ENCODE data around the gene C3orf49.

C3orf49 gene

GRCh38 chr3:63892773-63893352 lies 73.8 kb downstream of the C3orf49 start:
- FAIRE-seq = no peak

GRCh38 chr3:63895422-63896189 lies 76.5 kb downstream of the C3orf49 start:
- FAIRE-seq = no peak

- FAIRE-seq = no peak
Observed at GRCh38 chr3:63896332-63897030, 77.4 kb downstream of the C3orf49 start.

All from TTC549 (cell line).